ENCODE results near the gene POU2F1. TPM values are rescaled to one million over a fixed set of nuclear protein-coding genes. Genes with fewer than 3 reads are reported as not detected.

The POU2F1 gene
- total and polyA plus RNA-seq, 12 donors, result 1.3 to 13.9 (median 10.1) TPM

- no peak overlapping the region for H3K4me3 ChIP-seq
- intact Hi-C loops (cut with DNase I), result loop anchor here in 2 of 10 donors (5.0 kb wide), 1 partner anchor 141 kb away; no protein-coding TSS in a partner anchor
- DNase-seq (no peak), ATAC-seq (no peak)
- H3K27ac ChIP-seq, result no peak overlapping the region
- H3K9me3 ChIP-seq, result peaks cover 0 to 20% (median 4%) of the 10 kb centered on the region in 11 donors
- no peaks in the 10 kb centered on the region for H3K36me3 ChIP-seq
- H3K27me3 ChIP-seq, result no peaks in the 10 kb centered on the region
- peak in 1 of 9 donors; percentile 23 for TF ChIP-seq CTCF (IDR thresholded peaks at IDR 0.05)
- peaks cover 0 to 7% (median 0%) of the 10 kb centered on the region in 9 donors for H3K4me1 ChIP-seq
- 82 to 83% methylated on average over 1 of the region's 1 CpG for WGBS, 2 donors
Observed at GRCh38 chr1:167208624-167208976, 12.1 kb upstream of the POU2F1 start.

- Histone ChIP-seq H3K4me1 (peaks cover 0 to 7% (median 0%) of the 10 kb centered on the region in 9 donors), H3K27me3 (no peaks in the 10 kb centered on the region), H3K9me3 (peaks cover 0 to 20% (median 4%) of the 10 kb centered on the region in 11 donors), H3K27ac (no peak overlapping the region), H3K36me3 (no peaks in the 10 kb centered on the region), H3K4me3 (no peak overlapping the region)
- intact Hi-C loops (cut with DNase I), result loop anchor here in 2 of 10 donors (5.0 kb wide), 1 partner anchor 142 kb away; no protein-coding TSS in a partner anchor
- DNase-seq, result no peak
- ATAC-seq, result no peak
- TF ChIP-seq CTCF (IDR thresholded peaks at IDR 0.05), result no peak
- WGBS, 2 donors, result 76 to 95% methylated on average over 1 of the region's 1 CpG
Observed at GRCh38 chr1:167209044-167209443, 11.6 kb upstream of the POU2F1 start.

GRCh38 chr1:167210966-167211674 is 9.6 kb upstream of the POU2F1 start:
- no peak overlapping the region for H3K27ac ChIP-seq
- no peak for TF ChIP-seq CTCF (IDR thresholded peaks at IDR 0.05)
- no peak for DNase-seq
- no peak overlapping the region for H3K4me3 ChIP-seq
- H3K36me3 ChIP-seq, result no peaks in the 10 kb centered on the region
- ATAC-seq, result no peak
- 93% methylated on average over 15 of the region's 15 CpGs for WGBS, 2 donors
- H3K4me1 ChIP-seq, result peaks cover 0 to 4% (median 0%) of the 10 kb centered on the region in 9 donors
- no peaks in the 10 kb centered on the region for H3K27me3 ChIP-seq
- intact Hi-C loops (cut with DNase I), result loop anchor here in 4 of 10 donors (5.0 to 10.0 kb wide), 3 partner anchors 136 to 146 kb away; no protein-coding TSS in a partner anchor
- peaks cover 0 to 13% (median 0%) of the 10 kb centered on the region in 11 donors for H3K9me3 ChIP-seq

GRCh38 chr1:167212025-167212424 is 8.7 kb upstream of the POU2F1 start:
- Histone ChIP-seq H3K27me3 (no peaks in the 10 kb centered on the region), H3K36me3 (no peaks in the 10 kb centered on the region), H3K4me1 (no peaks in the 10 kb centered on the region), H3K4me3 (no peak overlapping the region), H3K9me3 (peaks cover 0 to 13% (median 0%) of the 10 kb centered on the region in 11 donors), H3K27ac (no peak overlapping the region)
- no peak for DNase-seq
- no peak for ATAC-seq
- intact Hi-C loops (cut with DNase I), result loop anchor here in 4 of 10 donors (5.0 to 10.0 kb wide), 3 partner anchors 137 to 147 kb away; no protein-coding TSS in a partner anchor
- no peak for TF ChIP-seq CTCF (IDR thresholded peaks at IDR 0.05)
